Neural cell (in vitro differentiated cells): ENCODE data around the gene WNT2B.

ENCODE experiments used
- EP300 ChIP-seq: fragments of 450-650 bp; conservative IDR thresholded peaks from 2 replicates; pipeline ENCODE4 v1.6.1; 2014; ENCODE audit warnings: antibody characterized with exemption, mild to moderate bottlenecking, moderate library complexity; ENCODE audit not compliant: poor library complexity, severe bottlenecking
- EZH2 ChIP-seq: fragments of 200-600, 300-800 bp; shearing (Covaris generic), sonication (generic); IDR thresholded peaks from 2 replicates; pipeline ENCODE4 v1.6.1; 2014; ENCODE audit warnings: antibody characterized with exemption, low read length, borderline replicate concordance, mild to moderate bottlenecking; ENCODE audit not compliant: insufficient read depth, poor library complexity, severe bottlenecking
- MXI1 ChIP-seq: fragments of 450-650 bp; conservative IDR thresholded peaks from 2 replicates; pipeline ENCODE4 v1.6.1; 2014; ENCODE audit warnings: antibody characterized with exemption, mild to moderate bottlenecking; ENCODE audit not compliant: poor library complexity, severe bottlenecking
- POLR2AphosphoS5 ChIP-seq: IDR thresholded peaks from 2 replicates; pipeline ENCODE4 v1.6.1; 2012
- RAD21 ChIP-seq: fragments of 450-650 bp; conservative IDR thresholded peaks from 2 replicates; pipeline ENCODE4 v1.6.1; 2014; ENCODE audit warnings: antibody characterized with exemption, mild to moderate bottlenecking, moderate library complexity
- REST ChIP-seq: IDR thresholded peaks from 2 replicates; pipeline ENCODE4 v1.6.1; 2012; ENCODE audit warnings: borderline replicate concordance
- SMC3 ChIP-seq: fragments of 450-650 bp; conservative IDR thresholded peaks from 2 replicates; pipeline ENCODE4 v1.6.1; 2014; ENCODE audit warnings: antibody characterized with exemption, mild to moderate bottlenecking, moderate library complexity; ENCODE audit not compliant: poor library complexity
- TF ChIP-seq, protein P1 (sequence below): fragments of 450-650 bp; IDR thresholded peaks from 2 replicates; pipeline ENCODE4 v1.5.1; 2014; ENCODE audit warnings: antibody characterized with exemption, mild to moderate bottlenecking, moderate library complexity; ENCODE audit not compliant: poor library complexity, severe bottlenecking

DNA sequence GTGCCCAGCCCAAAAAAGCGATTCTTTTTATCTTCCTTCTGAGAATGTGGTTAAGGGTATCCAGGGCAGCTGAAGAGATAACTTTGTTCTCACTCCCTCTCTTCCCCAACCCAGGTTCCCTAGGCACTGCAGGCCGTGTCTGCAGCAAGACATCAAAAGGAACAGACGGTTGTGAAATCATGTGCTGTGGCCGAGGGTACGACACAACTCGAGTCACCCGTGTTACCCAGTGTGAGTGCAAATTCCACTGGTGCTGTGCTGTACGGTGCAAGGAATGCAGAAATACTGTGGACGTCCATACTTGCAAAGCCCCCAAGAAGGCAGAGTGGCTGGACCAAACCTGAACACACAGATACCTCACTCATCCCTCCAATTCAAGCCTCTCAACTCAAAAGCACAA is 11.4 kb downstream of the WNT2B start:
- no peak for TF ChIP-seq MXI1
- TF ChIP-seq, protein P1, sequence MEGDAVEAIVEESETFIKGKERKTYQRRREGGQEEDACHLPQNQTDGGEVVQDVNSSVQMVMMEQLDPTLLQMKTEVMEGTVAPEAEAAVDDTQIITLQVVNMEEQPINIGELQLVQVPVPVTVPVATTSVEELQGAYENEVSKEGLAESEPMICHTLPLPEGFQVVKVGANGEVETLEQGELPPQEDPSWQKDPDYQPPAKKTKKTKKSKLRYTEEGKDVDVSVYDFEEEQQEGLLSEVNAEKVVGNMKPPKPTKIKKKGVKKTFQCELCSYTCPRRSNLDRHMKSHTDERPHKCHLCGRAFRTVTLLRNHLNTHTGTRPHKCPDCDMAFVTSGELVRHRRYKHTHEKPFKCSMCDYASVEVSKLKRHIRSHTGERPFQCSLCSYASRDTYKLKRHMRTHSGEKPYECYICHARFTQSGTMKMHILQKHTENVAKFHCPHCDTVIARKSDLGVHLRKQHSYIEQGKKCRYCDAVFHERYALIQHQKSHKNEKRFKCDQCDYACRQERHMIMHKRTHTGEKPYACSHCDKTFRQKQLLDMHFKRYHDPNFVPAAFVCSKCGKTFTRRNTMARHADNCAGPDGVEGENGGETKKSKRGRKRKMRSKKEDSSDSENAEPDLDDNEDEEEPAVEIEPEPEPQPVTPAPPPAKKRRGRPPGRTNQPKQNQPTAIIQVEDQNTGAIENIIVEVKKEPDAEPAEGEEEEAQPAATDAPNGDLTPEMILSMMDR: no peak
- no peak for TF ChIP-seq REST
- no peak for TF ChIP-seq EZH2
- no peak for TF ChIP-seq RAD21
- TF ChIP-seq POLR2AphosphoS5: no peak
- TF ChIP-seq SMC3: no peak
- no peak for TF ChIP-seq EP300
